ENCODE measurements around the gene SDK2.

SDK2 gene

GRCh38 chr17:73551144-73551543, 93.1 kb downstream of the SDK2 start:
- no peak for DNase-seq

GRCh38 chr17:73550556-73550955, 93.7 kb downstream of the SDK2 start:
- DNase-seq = no peak

- no peak for DNase-seq
Measured at GRCh38 chr17:73549841-73550430, 94.3 kb downstream of the SDK2 start.

GRCh38 chr17:73548620-73549311, 95.5 kb downstream of the SDK2 start:
- no peak for DNase-seq

- DNase-seq = no peak
Measured at GRCh38 chr17:73547790-73548189, 96.5 kb downstream of the SDK2 start.

GRCh38 chr17:73546770-73547536, 97.3 kb downstream of the SDK2 start:
- DNase-seq = no peak

- DNase-seq = no peak
Measured at GRCh38 chr17:73546114-73546513, 98.1 kb downstream of the SDK2 start.

GRCh38 chr17:73545109-73546032, 98.9 kb downstream of the SDK2 start:
- DNase-seq = no peak

- no peak for DNase-seq
Measured at GRCh38 chr17:73544333-73544732, 99.9 kb downstream of the SDK2 start.

GRCh38 chr17:73542323-73542722, 101.9 kb downstream of the SDK2 start:
- no peak for DNase-seq

GRCh38 chr17:73541561-73541981, 102.7 kb downstream of the SDK2 start:
- DNase-seq = no peak

GRCh38 chr17:73541111-73541510, 103.1 kb downstream of the SDK2 start:
- no peak for DNase-seq

- DNase-seq = no peak
Measured at GRCh38 chr17:73539166-73539565, 105.1 kb downstream of the SDK2 start.

GRCh38 chr17:73538445-73538844, 105.8 kb downstream of the SDK2 start:
- no peak for DNase-seq

GRCh38 chr17:73536700-73537605, 107.3 kb downstream of the SDK2 start:
- DNase-seq = no peak

- no peak for DNase-seq
Measured at GRCh38 chr17:73535746-73536145, 108.5 kb downstream of the SDK2 start.

- no peak for DNase-seq
Measured at GRCh38 chr17:73534209-73534909, 109.9 kb downstream of the SDK2 start.

GRCh38 chr17:73533781-73534180, 110.5 kb downstream of the SDK2 start:
- DNase-seq = no peak

GRCh38 chr17:73533127-73533526, 111.1 kb downstream of the SDK2 start:
- no peak for DNase-seq

- no peak for DNase-seq
Measured at GRCh38 chr17:73532421-73532901, 111.8 kb downstream of the SDK2 start.

GRCh38 chr17:73531158-73531557, 113.1 kb downstream of the SDK2 start:
- no peak for DNase-seq
